Measurements from ENCODE around the gene LRIG1.

Gene LRIG1

GRCh38 chr3:66414846-66415245 lies 86.0 kb downstream of the LRIG1 start:
- TF ChIP-seq CTCF (IDR thresholded peaks at IDR 0.05; ENCODE audit: low read depth, low read length, poor library complexity, severe bottlenecking), result no peak
- TF ChIP-seq EZH2phosphoT487 (IDR thresholded peaks at IDR 0.05; ENCODE audit: borderline replicate concordance, low read length), result no peak
- peaks cover 33% of the 10 kb centered on the region for H3K4me1 ChIP-seq (ENCODE audit: control insufficient read depth, low read length)
- no peaks in the 10 kb centered on the region for H3K9me2 ChIP-seq (replicated peaks; ENCODE audit: control insufficient read depth, low read length)
- H3K36me3 ChIP-seq (ENCODE audit: control insufficient read depth, low read length), result peaks cover 83% of the 10 kb centered on the region
- H3K27me3 ChIP-seq (ENCODE audit: control insufficient read depth, low read length), result no peaks in the 10 kb centered on the region
- H3K27ac ChIP-seq (ENCODE audit: low read depth, low read length), result no peak overlapping the region
- H3K4me2 ChIP-seq (ENCODE audit: low read length), result no peak overlapping the region
- no peaks in the 10 kb centered on the region for H3K9me3 ChIP-seq (ENCODE audit: control insufficient read depth, insufficient read depth, low read length)
- no peak overlapping the region for H3K4me3 ChIP-seq (ENCODE audit: low read length)
- H4K20me1 ChIP-seq (ENCODE audit: control insufficient read depth, insufficient read depth, low read depth, low read length), result peaks cover 20% of the 10 kb centered on the region
- H3K79me2 ChIP-seq (ENCODE audit: control insufficient read depth, low read length), result peaks cover 81% of the 10 kb centered on the region
- no peaks in the 10 kb centered on the region for H3F3A ChIP-seq (ENCODE audit: control insufficient read depth, insufficient read depth)

DNA sequence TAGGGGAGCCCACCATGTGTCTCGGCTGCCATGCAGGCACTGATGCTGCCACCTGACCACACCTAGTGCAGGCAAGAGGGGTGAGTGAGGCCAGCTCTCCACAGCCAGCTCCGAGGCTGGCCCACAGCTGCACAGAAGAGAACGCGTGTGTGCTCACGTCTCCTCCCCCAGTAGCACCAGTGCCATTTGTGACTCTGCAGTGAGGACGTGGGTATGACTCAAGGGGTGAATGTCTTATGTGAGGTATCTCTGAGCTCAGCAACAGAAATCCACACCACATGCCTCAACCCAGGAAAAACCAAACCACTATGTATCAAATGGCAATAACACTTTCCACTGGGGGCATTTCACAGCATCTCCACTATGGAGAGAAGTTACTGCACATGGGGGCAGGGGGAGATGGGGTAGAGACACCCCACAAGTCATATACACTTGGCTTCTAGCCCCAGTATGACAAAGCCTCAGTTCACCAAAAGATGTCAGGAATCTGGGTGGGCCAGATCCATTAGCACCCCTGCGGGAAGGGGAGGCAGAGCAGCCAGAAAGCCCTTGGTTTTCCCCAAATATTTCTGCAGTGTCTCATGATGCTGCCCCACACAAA lies 87.6 kb downstream of the LRIG1 start:
- Histone ChIP-seq H3K4me2 (ENCODE audit: low read length) (no peak overlapping the region), H3K79me2 (ENCODE audit: control insufficient read depth, low read length) (peaks cover 77% of the 10 kb centered on the region), H3K36me3 (ENCODE audit: control insufficient read depth, low read length) (peaks cover 91% of the 10 kb centered on the region), H3K9me3 (ENCODE audit: control insufficient read depth, insufficient read depth, low read length) (no peaks in the 10 kb centered on the region), H3K27ac (ENCODE audit: low read depth, low read length) (no peak overlapping the region), H3F3A (ENCODE audit: control insufficient read depth, insufficient read depth) (no peaks in the 10 kb centered on the region), H3K4me1 (ENCODE audit: control insufficient read depth, low read length) (peaks cover 48% of the 10 kb centered on the region), H3K4me3 (ENCODE audit: low read length) (no peak overlapping the region), H3K27me3 (ENCODE audit: control insufficient read depth, low read length) (no peaks in the 10 kb centered on the region), H4K20me1 (ENCODE audit: control insufficient read depth, insufficient read depth, low read depth, low read length) (peaks cover 17% of the 10 kb centered on the region), H3K9me2 (replicated peaks; ENCODE audit: control insufficient read depth, low read length) (no peaks in the 10 kb centered on the region)
- no peak for TF ChIP-seq EZH2phosphoT487 (IDR thresholded peaks at IDR 0.05; ENCODE audit: borderline replicate concordance, low read length)
- no peak for TF ChIP-seq CTCF (IDR thresholded peaks at IDR 0.05; ENCODE audit: low read depth, low read length, poor library complexity, severe bottlenecking)

DNA sequence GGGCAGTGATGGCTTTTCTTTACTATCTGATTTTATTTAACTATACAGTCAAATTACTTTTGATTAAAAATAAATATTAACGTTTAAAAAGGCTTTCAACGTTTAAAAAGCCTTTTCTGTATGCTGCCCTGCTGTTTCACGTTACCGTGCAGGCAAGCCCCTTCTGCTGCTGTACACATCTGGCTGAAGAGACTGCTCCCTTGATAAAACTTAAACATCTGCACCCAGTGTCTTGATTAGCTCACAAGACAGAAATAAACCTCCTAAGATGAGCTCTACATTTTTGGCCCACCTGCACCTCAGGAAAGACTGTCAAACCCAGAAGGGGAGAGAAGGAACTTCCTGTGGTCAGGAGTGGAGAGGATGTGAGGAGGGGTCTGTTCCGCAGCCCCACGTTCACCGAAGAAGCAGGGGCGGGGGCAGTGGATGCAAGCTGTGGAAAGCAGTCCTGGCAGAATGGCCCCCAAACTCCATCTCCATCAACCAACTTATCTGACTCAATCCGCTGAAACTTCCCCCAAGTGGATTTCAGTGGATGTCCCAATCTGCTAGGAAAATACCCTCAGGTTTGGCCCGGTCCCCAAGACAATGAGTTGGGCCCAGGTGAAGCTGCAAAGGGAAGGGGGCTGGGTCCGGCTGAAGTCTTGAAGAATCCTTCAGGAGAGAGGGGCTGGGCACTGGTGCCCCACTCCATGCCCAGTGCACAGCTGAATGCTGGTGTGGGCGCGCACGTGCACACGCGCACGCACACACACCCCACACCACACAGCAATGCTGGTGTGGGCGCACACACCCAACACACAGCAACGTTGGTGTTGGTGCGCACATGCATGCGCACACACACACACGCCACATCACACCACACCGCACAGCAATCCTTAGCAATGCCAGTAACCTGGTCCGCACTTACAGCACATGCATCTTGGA lies 88.6 kb downstream of the LRIG1 start:
- Histone ChIP-seq H3K9me3 (ENCODE audit: control insufficient read depth, insufficient read depth, low read length) (no peaks in the 10 kb centered on the region), H3K36me3 (ENCODE audit: control insufficient read depth, low read length) (peaks cover 94% of the 10 kb centered on the region), H3K4me1 (ENCODE audit: control insufficient read depth, low read length) (peaks cover 56% of the 10 kb centered on the region), H3K27ac (ENCODE audit: low read depth, low read length) (no peak overlapping the region; the same call in 1 of the 2 replicates), H3K4me3 (ENCODE audit: low read length) (no peak overlapping the region), H3K4me2 (ENCODE audit: low read length) (no peak overlapping the region; the same call in 1 of the 2 replicates), H3F3A (ENCODE audit: control insufficient read depth, insufficient read depth) (no peaks in the 10 kb centered on the region), H3K79me2 (ENCODE audit: control insufficient read depth, low read length) (peaks cover 77% of the 10 kb centered on the region), H3K9me2 (replicated peaks; ENCODE audit: control insufficient read depth, low read length) (no peaks in the 10 kb centered on the region), H4K20me1 (ENCODE audit: control insufficient read depth, insufficient read depth, low read depth, low read length) (peaks cover 20% of the 10 kb centered on the region), H3K27me3 (ENCODE audit: control insufficient read depth, low read length) (no peaks in the 10 kb centered on the region)
- TF ChIP-seq EZH2phosphoT487 (IDR thresholded peaks at IDR 0.05; ENCODE audit: borderline replicate concordance, low read length) (no peak), CTCF (IDR thresholded peaks at IDR 0.05; ENCODE audit: low read depth, low read length, poor library complexity, severe bottlenecking) (no peak)
